ENCODE measurements around the gene ORC2.
"Not testable (repeated sequence)": the region's sequence is repeated elsewhere in the genome, so short reads cannot be mapped to it uniquely, and the experiment has no call there.

ORC2 gene

DNA sequence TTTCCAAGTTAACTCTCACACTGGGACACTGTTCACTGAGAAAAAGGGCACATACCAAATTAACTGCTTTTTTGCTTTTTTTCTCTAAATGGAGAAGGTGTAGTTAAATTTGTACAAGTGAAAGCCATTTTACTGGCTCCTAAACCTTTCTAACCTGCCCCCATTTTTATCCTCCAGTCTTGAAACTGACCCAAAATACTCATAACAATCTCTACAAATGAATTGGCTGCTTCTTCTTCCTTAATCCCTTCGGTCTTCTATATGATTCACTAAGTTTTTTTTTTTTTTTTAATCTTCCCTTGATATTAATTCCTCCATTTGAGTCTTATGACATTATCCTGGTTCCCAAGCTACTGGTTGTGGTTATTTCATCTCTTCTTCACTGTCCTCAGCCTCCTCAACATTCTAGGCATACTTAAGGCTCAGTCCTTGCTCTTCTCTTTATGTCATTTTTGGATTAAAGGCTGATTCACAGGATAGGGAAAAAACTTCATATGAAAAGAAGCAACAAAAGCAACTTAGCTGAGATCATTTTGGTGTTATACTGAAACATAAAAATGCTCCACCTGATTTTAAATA lies 19.8 kb downstream of the ORC2 start:
- DNase-seq = no peak
- intact Hi-C loops (cut with DNase I) = no loop called here

DNA sequence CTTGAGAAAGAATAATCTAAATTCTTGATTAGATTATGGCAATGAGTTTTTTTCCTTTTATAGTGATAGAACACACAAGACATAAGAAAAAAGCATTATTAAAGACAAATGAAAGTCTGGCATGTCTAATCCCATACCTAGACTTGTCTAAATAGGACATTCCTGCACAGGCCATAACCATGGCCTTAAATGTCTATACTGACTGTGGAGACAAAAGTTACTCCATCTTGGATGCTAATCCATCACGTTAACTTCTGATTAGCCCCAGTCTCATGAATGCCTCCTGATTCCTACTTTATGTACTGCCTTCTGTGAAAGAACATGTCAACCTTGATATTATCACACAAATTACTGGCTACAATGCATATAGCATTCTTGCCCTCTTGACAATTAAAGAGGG lies 23.6 kb downstream of the ORC2 start:
- intact Hi-C loops (cut with DNase I) = no loop called here

DNA sequence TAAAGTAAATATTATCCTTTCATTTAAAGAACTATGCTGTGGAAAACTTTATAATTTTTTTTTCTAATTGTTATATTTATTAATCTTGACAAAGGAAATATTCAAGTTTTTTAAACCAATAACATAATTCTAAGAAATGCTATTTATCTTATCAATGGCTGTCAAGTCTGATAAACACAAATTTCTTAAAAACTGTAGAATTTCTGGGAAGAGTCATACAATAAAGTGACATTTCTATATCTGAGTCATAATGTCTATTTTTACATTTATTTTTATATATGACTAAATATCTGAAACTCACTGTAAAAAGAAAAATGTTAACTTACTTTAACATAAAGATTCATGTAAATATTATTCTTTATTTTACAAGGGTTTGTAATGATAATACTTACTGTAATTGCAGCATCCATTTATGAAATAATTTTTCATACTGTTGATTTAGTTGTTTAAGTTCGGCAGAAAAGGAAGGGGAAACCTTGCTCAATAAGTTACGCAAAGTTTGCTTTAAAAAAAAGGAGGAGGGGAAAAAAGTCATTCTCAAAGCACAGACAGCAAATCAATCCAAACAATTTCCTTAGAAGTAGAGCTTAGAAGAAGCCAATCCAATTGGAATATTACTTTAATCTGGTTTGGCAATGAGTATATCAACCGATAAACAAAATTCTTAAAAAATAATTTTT lies 32.4 kb downstream of the ORC2 start:
- intact Hi-C loops (cut with DNase I) = no loop called here
- DNase-seq = no peak

More for the DNA sequence above, 23.6 kb downstream of the ORC2 start:
- DNase-seq = no peak

DNA sequence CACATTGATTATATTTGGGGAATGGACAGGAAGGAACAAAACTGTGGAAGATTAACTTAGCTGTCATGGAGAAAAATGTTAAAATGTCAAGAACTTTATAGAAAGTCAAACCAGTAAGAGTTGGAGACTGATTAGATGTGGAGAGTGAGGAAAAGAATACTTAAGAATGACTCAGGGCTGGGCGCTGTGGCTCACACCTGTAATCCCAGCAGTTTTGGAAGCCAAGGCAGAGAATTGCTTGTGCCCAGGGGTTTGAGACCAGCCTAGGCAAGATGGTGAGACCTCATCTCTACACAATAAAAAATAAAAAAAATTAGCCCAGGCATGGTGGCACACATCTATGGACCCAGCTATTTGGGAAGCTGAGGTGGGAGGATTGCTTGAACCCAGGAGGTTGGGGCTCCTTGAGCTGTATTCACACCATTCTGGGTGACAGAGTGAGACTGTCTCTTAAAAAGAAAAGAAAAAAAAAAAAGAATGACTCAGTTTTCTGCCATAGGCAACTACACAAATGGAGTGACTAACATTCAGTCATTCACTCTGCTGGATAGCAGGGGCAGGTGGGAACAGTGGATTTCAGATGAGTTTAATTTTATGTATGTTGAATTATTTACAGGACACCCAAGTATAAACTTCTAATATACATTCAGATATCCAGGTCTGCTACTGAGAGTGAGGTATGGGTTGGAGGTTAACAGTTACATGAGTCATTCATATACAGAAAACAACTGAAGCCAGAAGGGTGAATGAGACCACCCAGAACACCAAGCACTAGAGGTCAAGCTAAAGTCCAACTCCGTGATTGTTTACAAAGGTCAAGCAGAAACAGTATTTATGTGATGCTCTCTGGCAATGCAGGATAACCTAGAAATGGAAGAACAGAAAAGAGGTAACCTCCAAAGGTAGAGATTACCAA lies 33.9 kb downstream of the ORC2 start:
- intact Hi-C loops (cut with DNase I) = no loop called here
- DNase-seq = no peak

DNA sequence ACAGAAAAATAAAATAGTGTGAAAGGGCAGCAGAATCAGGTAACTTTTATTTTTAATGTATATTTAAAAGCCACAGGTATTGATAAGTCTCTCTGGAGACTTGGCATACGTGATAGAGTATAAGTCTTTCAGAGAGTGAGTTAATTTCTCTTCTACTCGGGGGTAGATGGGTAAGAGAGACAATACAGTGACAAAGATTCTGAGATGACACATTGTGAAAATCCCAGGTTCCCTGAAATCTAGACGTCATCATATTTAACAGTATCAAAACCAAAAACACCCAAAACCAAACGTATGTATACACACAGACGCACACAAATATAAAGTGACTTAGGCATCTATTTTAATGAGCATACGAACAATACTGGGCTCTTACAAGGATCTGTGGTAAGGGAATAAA lies 41.0 kb downstream of the ORC2 start:
- DNase-seq = no peak
- intact Hi-C loops (cut with DNase I) = no loop called here

DNA sequence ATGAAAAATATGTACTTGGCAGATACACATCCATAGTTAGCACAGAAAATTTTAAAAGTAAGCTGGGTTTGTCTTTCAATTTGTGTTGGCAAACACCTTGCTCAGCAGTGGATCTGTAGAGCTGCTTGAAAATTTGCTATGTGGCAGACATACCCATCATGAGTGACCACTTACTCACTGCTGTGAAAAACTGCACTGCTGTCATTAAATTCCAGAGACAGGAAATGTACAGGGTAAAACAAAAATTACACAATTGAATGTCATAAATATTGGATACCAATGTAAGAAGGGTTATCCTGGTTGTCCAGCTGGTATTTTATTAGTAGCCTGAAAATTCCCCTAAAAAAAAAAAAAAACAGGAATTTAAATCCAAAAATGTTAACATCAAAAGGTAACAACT lies 49.8 kb downstream of the ORC2 start:
- intact Hi-C loops (cut with DNase I) = no loop called here
- no peak for DNase-seq

DNA sequence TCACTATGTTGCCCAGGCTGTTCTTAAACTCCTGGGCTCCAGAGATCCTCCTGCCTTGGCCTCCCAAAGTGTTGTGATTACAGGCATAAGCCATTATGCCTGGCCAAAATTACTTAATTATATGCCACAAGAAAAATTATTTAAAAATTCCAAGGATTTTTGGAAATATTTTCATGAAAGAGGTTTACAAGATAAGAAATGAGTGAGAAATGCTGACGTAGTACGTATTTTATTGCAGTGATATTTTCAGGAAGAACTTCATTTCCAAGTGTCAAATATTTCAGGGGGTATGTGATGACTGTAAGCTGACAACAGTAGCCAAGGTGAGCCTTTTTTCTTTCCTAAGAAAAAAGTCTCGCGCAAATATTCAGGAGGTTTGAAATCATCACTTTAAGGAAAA lies 53.5 kb downstream of the ORC2 start:
- DNase-seq = no peak
- intact Hi-C loops (cut with DNase I) = loop anchor here (5.0 kb wide), 1 partner anchor 247 kb away; no protein-coding TSS in a partner anchor

DNA sequence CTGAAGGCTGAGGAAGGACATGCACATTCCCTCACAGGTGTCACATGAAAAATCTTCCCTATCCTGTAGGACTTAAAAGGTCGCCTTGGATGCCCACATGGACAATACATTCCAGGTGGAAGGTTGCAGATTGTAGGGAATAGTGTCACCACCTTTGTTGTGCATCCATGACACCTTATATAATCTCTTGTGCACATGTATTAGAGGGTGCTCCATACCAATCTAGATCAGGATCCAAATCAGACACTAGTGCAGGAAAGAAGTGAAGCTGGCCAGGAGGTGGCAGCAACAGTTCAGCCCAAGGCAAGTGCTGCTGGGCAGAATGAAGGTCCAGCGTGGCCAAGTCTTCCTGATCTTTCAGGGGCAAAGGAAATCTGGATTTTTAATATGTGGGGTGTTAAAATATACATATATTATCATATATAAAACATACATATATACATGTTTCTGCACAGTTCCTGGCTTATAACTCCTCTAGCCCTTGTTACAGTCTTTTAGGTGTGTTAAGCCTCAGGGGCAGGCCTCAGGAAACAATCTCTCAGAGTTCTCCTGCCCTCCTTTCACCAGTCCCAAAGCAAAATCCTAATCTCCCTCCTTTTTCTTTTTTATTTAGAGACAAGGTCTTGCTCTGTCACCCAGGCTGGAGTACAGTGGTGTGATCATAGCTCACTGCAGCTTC lies 57.7 kb downstream of the ORC2 start:
- intact Hi-C loops (cut with DNase I) = loop anchor here (2.0 to 5.0 kb wide), 3 partner anchors 163 to 271 kb away; no protein-coding TSS in a partner anchor
- peak; percentile 50 to 95 (median 79) for DNase-seq

DNA sequence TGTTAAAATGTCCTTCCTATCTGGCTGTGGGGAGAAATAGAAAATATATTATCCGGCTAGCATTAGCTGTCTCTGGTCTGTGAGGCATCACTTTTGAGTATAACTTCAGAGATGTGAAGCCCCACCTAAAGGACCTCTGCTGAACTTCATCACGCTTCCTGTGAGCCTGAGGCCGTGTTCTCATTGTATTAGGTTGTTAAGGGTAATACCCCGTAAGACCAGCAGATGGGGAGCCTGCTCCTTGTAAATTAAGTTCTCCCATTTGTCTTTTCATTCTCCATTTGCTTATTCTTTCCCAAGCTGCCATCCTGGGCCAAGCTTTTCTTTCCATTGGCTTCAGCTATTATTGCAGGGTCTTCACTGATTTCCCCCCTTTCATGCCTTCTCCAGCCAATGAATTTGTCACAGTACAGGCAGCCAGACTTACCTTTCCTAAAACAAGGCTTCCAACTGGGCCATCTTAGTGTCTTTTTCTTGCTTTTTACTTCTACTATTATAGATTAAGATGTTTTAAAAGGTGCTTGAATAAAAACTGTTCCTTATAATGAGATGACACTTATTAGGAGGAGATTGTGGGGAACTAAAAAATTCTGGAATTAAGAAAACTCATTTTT lies 61.9 kb downstream of the ORC2 start:
- intact Hi-C loops (cut with DNase I) = no loop called here
- DNase-seq = peak in 2 of 10 donors; percentile 30 to 33

DNA sequence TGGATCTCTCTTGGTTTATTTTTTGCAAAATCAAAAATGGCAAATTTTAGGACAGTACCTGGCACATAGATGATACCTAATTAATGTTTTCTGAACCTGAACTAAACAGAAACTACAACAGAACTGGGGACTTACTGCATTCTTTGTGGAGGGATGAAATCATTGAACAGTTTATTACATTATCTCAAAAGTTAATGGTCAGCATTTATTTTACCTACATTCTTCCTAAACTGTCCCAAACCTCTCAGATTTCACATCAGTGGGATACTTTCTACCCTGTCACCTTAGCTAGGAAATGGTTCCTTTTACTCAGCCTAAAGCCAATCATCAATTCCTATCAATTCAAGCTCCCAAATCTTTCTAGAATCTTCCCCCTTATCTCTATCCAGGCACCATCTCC lies 64.0 kb downstream of the ORC2 start:
- intact Hi-C loops (cut with DNase I) = no loop called here

DNA sequence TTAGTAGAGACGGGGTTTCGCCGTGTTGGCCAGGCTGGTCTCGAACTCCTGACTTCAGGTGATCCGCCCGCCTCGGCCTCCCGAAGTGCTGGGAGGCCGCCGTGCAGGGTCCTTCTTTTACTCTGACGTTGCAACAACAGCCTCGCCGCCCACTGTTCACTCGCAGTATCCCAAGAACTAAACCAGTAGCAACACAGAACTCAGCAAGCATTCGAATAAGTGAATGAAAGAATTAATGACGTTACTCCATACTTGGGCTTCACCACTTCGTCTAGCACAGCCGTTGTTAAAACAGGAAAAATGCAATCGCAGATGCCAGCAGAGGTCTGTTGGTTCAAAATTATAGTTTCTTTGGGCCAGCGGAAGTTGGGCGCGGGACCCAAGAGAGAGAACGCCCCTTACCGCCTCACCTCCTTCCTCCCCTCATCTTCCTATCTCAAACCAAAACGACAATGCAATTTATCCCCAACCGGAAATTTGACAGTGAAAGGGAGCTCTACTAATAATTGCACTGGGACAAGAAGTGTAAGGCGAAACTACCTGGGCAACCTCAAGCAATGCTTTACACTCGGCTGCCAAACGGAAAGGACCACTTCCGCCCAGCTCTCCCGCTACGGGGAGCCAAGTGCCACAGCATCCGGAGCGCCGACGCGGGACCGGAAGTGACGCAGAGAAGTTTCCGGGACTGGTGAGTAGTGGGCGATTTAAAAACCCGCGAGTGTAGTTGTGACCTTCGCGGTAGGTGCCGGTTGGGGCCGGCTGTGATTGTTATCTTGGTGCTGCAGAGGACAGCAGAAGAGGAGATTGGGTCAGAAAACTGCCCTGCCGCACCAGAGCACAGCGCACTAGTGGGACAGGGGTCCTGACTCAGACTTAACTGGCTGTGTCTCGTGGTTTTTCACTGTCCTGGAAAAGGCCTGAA lies 74.5 kb downstream of the ORC2 start, which contains the start of the genes NIF3L1 and PPIL3:
NIF3L1 (plus strand) TSS at position 668 of the 922 bp plus-strand sequence. CDS start 2,573 bp downstream, outside the sequence.
PPIL3 (minus strand) TSS at position 374 of the 922 bp plus-strand sequence. CDS start 1,462 bp downstream, outside the sequence.
- intact Hi-C loops (cut with DNase I) = loop anchor here (2.0 kb wide), 1 partner anchor 24 kb away; the partner anchor contains the start of gene CLK1
- peak; percentile 88 to 99 (median 95) for DNase-seq

More for the DNA sequence above, 64.0 kb downstream of the ORC2 start:
- no peak for DNase-seq

DNA sequence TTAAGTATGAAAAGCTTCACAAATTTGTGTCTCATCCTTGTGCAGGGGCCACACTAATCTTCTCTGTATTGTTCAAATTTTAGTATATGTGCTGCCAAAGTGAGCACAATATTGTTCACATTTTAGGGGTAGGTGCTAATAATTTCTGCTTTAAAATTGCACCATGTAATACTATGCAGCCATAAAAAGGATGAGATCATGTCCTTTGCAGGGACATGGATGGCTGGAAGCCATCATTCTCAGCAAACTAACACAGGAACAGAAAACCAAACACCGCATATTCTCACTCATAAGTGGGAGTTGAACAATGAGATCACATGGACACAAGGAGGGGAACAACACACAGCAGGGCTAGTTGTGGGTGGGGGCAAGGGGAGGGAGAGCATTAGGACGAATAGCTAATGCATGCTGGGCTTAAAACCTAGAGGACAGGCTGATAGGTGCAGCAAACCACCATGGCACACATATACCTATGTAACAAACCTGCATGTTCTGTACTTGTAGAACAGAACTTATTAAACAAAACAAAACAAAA lies 81.7 kb downstream of the ORC2 start:
- intact Hi-C loops (cut with DNase I); DNase-seq: not testable (repeated sequence)

DNA sequence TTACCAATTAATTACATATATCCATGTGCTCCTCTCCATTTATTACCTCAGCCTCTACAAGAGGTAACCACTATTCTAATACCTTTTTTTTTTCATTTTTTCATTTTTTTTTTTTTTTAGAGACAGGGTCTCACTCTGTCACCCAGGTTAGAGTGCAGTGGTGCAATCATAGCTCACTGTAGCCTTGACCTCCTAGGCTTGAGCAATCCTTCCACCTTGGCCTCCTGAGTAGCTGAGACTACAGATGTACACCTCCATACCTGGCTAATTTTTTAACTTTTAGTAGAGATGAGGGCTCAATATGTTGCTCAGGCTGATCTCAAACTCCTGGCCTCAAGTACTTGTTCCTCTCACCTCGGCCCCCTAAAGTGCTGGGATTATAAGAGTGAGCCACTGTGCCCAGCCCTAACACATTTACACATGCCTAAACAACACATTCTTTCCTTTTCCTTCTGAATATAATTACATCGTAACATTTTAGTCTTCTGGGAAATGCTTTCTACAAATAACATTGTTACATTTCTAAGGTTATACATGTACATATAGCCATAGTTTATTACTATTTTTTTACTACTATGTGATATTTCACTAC lies 85.1 kb downstream of the ORC2 start:
- DNase-seq = no peak
- intact Hi-C loops (cut with DNase I) = no loop called here

DNA sequence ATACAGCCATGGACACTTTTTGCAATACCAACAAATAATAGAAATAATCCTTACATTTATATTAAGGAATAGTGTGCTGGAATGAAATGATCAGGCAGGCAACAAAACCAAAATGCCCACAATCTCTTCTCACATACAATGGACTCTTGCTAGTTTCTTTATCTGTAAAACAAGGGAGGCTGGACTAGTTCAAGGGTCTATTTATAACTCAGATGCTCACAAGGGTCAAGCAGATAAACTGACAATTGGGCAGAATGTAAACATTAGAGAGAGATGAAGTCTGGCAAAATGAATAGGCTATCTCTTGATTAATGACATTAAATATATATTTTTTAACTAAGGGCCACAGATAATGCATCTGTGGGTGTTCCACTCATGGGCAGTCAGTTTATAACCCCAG lies 86.0 kb downstream of the ORC2 start:
- no peak for DNase-seq
- intact Hi-C loops (cut with DNase I) = no loop called here

DNA sequence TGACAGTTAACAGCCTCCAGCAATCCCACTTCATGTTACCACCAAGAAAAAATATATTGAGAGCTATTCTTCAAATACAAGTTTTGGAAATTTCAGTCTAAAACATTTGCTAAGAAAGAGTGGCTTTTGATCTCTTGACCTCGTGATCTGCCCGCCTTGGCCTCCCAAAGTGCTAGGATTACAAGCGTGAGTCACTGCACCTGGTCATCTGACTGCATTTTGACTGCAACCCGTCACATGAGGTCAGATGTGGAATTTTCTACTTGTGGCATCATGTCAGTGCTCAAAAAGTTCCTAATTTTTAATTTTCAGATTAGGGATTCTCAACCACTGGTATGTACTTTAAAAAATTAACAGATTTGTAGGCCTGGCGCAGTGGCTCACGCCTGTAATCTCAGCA lies 89.9 kb downstream of the ORC2 start:
- intact Hi-C loops (cut with DNase I) = no loop called here
- no peak for DNase-seq

DNA sequence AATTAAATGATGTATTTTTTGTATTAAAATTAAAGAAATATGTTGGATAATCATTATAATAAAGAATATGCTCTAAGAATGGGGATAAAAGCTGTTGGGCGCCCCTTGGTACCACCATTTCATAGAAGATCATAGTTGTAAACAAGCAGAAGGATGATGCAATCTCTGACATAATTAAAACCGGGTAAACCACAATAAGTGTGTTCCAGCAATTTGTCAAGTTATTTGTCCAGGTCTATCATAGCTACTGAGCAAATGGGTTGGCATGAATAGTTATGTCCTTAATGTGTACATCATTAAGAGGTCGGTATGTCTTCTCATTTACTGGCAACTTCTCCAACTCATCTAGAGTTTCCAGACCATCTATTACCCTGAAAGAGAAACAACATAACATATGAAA lies 92.3 kb downstream of the ORC2 start:
- no peak for DNase-seq
- intact Hi-C loops (cut with DNase I) = no loop called here

DNA sequence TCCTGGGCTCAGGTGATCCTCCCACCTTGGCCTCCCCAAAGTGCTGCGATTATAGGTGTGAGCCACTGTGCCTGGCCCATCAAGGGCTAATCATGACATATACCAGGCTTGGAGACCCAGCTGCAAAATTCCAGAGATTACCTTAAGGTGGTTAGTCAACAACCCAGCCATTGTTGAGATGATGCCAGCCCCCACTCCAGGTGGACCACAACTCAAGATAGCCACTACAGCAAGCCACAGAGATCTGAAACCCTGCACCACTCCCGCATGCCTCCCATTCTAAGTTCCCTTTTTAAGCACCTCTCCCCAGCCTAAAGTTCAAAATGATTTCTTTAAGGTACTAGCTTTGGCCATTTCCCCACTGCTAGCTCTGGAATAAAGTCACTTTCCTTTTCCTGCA lies 94.4 kb downstream of the ORC2 start:
- intact Hi-C loops (cut with DNase I) = no loop called here
- DNase-seq = peak in 1 of 10 donors; percentile 59

Data from posterior cingulate gyrus (tissue), 11 donors.